NCI-H146 treated with DMSO at 0.1 percent for 48 hours (cell line): ENCODE data around the gene MYOCOS.
"Not testable (repeated sequence)": the region's sequence is repeated elsewhere in the genome, so short reads cannot be mapped to it uniquely, and the experiment has no call there.

ENCODE experiments used
- DNase-seq: peaks from one replicate; lab custom pipeline; 2025; ENCODE audit not compliant: unreplicated experiment; lab: John Stamatoyannopoulos, UW

MYOCOS gene

DNA sequence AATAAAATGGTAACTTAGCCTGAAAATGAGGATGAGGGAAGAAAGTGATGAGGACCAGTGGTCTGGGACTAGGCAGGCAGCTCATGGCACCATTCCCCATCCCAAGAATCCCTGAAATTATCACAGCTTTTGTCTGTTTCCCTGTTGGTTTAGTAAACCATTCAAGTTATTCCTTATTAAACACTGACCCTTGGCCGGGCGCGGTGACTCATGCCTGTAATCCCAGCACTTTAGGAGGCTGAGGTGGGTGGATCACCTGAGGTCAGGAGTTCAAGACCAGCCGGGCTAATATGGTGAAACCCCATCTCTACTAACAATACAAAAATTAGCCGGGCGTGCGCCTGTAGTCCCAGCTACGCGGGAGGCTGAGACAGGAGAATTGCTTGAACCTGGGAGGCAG is 34.2 kb downstream of the MYOCOS start:
- DNase-seq, result not testable (repeated sequence)

DNA sequence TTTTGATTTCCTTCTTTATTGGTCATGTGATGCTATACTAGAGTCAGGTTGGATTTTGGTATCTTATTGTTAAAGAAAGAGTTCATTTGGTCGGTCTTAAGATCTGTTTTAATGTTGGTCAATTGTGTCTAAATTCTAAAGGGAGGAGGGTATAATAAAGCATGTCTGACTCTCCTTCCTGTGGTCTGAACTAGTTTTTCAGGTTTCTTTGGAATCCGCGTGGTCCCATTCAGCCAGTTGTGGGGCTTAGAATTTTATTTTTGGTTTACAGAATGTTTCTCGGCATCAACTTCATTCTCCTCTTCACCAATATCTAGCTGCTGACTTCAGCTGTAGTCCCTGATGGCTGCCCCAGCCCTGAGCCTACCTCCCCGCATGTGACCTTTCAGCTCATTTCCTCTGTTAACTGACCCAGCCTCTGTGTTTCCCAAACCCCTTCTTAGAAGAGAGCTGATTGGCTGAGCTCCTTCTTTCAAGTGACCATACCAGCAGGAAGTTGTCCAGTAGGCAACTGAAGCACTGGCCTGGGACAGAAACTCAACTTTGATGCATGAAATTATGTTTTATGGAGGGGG is 39.1 kb downstream of the MYOCOS start:
- DNase-seq, result no peak

- DNase-seq, result no peak
Observed at GRCh38 chr1:171663036-171663853, 41.2 kb downstream of the MYOCOS start.

DNA sequence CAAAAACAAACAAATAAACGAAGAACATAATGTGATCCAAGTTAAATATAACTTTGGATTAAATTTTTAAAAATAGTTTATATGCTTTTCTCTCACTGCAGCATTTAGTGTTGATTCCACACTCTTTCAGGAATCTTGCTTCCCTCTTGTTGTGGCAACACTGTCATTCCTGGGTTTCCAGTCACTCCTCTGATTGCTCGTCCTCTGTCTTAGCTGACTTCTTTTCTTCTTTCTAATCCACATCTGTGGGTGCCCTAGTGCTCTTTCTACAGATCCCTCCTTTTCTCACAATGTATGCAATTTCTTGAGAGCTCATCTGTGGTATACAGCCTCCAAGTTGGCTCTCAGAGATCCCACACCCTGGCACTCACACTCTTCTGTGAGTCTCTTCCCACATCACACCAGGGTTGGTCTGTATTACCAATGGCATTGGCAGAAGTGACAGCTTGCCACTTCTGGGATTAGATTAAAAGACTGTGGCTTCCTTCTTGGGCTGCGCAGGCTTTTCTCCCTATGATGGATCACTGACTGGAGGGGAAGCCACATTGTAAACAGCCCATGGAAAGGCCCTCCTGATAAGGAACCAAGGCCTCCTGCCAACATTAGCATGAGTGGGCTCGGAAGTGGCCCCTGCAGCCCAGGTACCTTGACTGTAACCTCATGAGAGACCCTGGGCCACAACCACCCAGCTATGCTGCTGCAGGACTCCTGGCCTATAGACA is 42.0 kb downstream of the MYOCOS start:
- no peak for DNase-seq

DNA sequence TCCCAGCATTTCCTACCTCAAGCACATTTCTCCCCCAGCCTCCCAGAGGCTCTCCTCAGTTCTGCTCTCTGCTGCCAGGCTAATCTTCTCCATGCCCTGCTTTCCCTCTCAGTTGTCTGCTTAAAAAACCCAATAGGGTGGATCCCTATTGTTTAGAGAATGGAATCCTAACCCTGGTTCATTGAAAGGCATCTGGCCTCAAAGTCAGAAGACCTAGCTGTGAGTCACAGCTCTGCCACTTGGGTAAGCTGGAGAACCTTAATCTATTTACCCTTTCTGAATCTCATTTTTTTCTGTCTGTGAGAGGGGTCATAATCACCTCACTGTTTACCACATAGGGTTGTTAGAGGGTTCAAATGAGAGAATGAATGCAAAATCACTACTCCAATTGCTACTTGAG is 42.9 kb downstream of the MYOCOS start:
- DNase-seq, result no peak

DNA sequence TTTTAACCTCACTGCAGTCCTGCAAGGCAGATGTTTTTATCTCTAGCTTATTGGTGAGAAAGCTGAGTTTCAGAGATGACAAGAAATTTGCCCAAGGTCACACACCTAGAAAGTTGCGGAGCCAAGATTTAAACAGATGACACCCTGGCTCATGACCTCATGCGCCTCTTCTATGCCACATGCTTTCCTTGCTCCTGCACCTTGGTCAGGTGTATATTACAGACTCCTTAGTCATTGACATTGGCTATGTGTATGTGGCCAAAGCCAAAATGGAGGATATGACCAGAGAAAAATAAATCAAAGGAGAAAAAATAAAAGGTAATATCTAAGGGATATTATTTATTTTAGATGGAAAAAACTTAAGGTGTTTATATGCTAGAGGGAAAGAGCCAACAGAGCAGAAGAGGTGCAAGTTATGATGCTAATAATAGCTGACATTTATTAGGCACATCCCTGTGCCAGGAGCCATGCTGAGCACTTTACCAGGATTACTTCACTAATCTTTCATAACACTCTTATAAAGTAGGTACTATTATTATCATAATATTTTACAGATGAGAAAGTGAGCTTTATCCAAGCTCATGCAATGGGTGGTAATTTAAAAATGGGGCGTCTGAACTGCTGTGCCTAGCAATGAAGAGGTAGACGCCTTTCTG is 44.2 kb downstream of the MYOCOS start:
- no peak for DNase-seq

DNA sequence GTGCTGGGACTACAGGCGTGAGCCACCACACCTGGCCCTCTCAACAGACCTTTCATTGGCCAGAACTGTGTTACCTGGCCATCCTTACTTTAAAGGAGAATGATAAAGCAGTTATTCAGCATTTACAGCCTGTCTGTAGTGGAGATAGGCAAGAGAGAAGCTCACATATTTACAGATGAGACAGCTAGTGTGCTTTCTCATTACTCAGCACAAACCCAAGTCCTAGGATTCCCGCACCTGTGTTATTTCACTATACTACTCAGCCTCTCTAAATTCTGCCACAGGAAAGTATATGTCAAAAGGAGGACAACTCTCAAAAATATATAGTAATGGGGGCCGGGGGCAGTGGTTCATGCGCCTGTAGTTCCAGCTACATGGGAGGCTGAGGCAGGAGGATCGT is 46.3 kb downstream of the MYOCOS start:
- DNase-seq, result no peak

DNA sequence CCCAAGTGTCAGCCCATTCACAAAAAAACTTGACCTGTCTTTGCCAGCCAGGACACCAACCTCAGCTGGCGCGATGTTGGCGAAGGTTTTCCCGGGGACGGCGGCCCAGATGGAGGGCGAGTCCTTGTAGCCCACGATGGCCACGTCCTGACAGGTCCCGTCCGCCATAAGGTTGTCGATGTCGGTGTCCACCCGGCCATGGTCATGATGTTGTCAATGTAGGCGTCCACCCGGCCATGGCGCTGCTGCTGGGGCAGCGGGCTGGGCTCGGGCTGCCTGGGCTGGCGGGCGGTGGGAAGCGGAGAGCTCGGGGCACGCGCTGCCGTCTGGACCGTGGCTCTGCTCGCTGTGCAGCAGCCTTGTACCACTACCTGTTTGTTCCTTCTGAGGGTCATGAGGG is 48.7 kb downstream of the MYOCOS start:
- DNase-seq, result no peak

- DNase-seq, result no peak
Observed at GRCh38 chr1:171674431-171675405, 52.7 kb downstream of the MYOCOS start.
